ENCODE measurements around the gene RAF1.
"Not testable (repeated sequence)": the region's sequence is repeated elsewhere in the genome, so short reads cannot be mapped to it uniquely, and the experiment has no call there.

RAF1 gene

GRCh38 chr3:12663936-12664908, at the start of gene RAF1:
Gene RAF1 (minus strand): TSS chr3:12664117. CDS start chr3:12618721, 45,396 bp downstream.
- DNase-seq: peak; percentile 86 to 97

- no peak for DNase-seq
These were observed 46.1 kb upstream of the RAF1 start for GRCh38 chr3:12710062-12710461.

GRCh38 chr3:12709334-12709733, 45.4 kb upstream of the RAF1 start:
- DNase-seq: no peak

GRCh38 chr3:12708584-12709192, 44.8 kb upstream of the RAF1 start:
- DNase-seq: no peak

- DNase-seq: no peak
These were observed 43.5 kb upstream of the RAF1 start for GRCh38 chr3:12707449-12707848.

GRCh38 chr3:12706504-12707253, 42.8 kb upstream of the RAF1 start:
- peak; percentile 22 to 73 for DNase-seq

- no peak for DNase-seq
These were observed 42.1 kb upstream of the RAF1 start for GRCh38 chr3:12705981-12706380.

- DNase-seq: no peak
These were observed 41.5 kb upstream of the RAF1 start for GRCh38 chr3:12705374-12705926.

- DNase-seq: no peak
These were observed 38.6 kb upstream of the RAF1 start for GRCh38 chr3:12702501-12702900.

GRCh38 chr3:12701601-12702000, 37.7 kb upstream of the RAF1 start:
- not testable (repeated sequence) for DNase-seq

GRCh38 chr3:12700800-12701199, 36.9 kb upstream of the RAF1 start:
- no peak for DNase-seq

- no peak for DNase-seq
These were observed 32.0 kb upstream of the RAF1 start for GRCh38 chr3:12695916-12696315.

GRCh38 chr3:12695112-12695511, 31.2 kb upstream of the RAF1 start:
- DNase-seq: no peak

- DNase-seq: no peak
These were observed 28.5 kb upstream of the RAF1 start for GRCh38 chr3:12692444-12692843.

GRCh38 chr3:12689997-12690711, 26.2 kb upstream of the RAF1 start:
- no peak for DNase-seq

- DNase-seq: no peak
These were observed 24.0 kb upstream of the RAF1 start for GRCh38 chr3:12687948-12688347.

GRCh38 chr3:12686096-12686495, 22.2 kb upstream of the RAF1 start:
- no peak for DNase-seq

GRCh38 chr3:12681943-12682390, 18.1 kb upstream of the RAF1 start:
- DNase-seq: peak; percentile 19 to 62

- DNase-seq: peak in 1 of 2 donors; percentile 19
These were observed 17.4 kb upstream of the RAF1 start for GRCh38 chr3:12681089-12681942.

GRCh38 chr3:12679468-12679867, 15.6 kb upstream of the RAF1 start:
- DNase-seq: no peak

- no peak for DNase-seq
These were observed 13.7 kb upstream of the RAF1 start for GRCh38 chr3:12677616-12678015.

Data from bone marrow (tissue), 2 donors.